Cardiac fibroblast (primary cell): Measurements from ENCODE around the gene ITGA7.

Source experiments
- DNase-seq, 2 donors: peaks; one replicate each; pipeline versions ENCODE4 v3.0.0 to v3.0.0-alpha.2; 2010; ENCODE audit warnings: low read depth in 2 of 2
- H3K4me3 ChIP-seq, 2 donors: replicated peaks in 1 of 2; 1 replicate in 1 of 2; 2 replicates in 1 of 2; pipeline ENCODE4 v1.5.1; 2011; ENCODE audit warnings: low read depth in 2 of 2, low read length in 2 of 2, mild to moderate bottlenecking in 2 of 2, moderate library complexity in 1 of 2
- TF ChIP-seq, protein P1 (sequence below): IDR thresholded peaks from one replicate; pipeline ENCODE4 v1.5.1; 2011; ENCODE audit warnings: low read depth, mild to moderate bottlenecking, low read length, inconsistent platforms

ITGA7 gene

DNA sequence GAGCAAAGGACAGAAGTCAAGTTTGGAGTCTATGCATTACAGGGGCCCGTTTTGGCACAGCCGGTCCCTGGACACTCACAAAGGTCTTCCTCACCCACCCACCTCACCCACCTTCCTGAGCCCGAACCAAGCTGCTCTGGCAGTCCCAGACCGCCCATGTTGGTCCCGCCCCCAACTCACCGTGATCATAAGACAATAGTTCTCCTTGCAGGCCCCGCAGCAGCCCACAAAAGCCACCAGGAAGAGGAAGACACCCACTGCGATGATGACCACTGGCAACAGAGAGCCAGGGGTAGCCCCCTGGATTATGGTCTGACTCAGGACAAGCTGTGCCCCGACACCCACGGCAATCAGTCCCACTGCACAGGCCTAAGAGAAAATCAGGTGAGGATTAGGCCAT, 19.3 kb upstream of the ITGA7 start:
- TF ChIP-seq, protein P1, sequence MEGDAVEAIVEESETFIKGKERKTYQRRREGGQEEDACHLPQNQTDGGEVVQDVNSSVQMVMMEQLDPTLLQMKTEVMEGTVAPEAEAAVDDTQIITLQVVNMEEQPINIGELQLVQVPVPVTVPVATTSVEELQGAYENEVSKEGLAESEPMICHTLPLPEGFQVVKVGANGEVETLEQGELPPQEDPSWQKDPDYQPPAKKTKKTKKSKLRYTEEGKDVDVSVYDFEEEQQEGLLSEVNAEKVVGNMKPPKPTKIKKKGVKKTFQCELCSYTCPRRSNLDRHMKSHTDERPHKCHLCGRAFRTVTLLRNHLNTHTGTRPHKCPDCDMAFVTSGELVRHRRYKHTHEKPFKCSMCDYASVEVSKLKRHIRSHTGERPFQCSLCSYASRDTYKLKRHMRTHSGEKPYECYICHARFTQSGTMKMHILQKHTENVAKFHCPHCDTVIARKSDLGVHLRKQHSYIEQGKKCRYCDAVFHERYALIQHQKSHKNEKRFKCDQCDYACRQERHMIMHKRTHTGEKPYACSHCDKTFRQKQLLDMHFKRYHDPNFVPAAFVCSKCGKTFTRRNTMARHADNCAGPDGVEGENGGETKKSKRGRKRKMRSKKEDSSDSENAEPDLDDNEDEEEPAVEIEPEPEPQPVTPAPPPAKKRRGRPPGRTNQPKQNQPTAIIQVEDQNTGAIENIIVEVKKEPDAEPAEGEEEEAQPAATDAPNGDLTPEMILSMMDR, result no peak
- no peak for DNase-seq
- peak overlapping the region; percentile 83 to 94 for H3K4me3 ChIP-seq

DNA sequence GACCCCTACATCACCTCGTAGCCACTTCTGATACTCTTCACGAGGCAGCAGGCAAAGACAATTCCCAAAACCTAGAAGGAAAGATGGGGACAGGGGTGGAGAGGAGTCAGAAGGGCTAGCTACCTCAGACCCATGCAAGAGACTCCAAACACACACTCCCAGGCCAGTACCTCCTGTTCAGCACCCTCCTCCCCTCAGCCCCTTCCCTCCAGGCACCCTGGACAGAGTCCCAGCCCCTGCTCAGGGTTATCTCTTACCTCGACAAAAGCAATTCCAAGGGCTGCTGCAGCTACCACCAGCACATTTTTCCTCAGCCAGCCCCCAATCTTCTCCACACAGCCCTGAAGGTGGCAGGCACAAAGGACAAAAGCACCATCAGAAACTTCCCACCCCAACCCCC, 17.9 kb upstream of the ITGA7 start:
- DNase-seq, result no peak
- TF ChIP-seq, protein P1, result no peak
- no peak overlapping the region for H3K4me3 ChIP-seq

DNA sequence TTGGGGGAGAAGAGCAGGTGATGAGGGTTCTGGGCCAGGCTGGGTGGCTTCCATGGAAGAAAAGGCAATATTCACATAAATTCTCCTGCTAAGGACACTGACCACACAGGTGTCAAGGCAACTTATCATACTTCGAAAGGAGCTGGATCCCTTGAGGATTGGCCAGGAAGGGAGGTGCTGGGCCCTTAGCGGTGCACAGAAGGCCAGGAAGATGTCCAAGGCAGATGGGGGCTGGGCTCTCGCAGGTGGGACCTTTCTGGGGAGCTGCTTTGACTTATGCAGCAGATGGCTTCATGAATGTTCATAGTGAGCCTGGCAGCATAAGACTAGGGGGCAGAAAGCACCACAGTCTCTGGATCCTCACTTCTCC, 17.2 kb upstream of the ITGA7 start:
- TF ChIP-seq, protein P1, result no peak
- H3K4me3 ChIP-seq, result no peak overlapping the region

DNA sequence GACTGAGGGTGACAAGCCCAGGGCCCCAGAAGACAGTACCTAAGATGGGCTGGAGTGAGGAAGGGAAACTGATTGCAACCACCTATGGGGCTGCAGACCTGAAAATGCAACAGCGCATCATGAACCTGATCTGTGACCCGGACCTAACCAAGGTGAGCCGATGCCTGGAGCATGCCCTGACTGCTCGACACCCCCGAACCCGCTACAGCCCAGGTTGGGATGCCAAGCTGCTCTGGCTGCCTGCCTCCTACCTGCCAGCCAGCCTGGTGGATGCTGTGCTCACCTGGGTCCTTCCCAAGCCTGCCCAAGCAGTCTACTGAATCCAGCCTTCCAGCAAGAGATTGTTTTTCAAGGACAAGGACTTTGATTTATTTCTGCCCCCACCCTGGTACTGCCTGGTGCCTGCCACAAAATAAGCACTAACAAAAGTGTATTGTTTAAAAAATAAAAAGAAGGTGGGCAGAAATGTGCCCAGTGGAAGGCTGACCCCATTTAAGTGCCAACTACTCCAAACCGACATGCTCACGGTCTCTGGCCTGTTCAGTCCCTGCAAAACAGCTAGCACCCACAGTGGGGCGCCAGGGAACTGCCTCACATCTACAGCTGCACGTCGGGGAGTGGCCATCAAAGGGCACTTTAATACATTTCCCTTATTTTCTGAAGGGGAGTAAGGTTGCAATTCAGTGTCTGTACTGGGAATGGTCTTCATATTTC, 16.7 kb upstream of the ITGA7 start:
- DNase-seq, result peak; percentile 77 to 81
- TF ChIP-seq, protein P1, result peak; percentile 72
- H3K4me3 ChIP-seq, result no peak overlapping the region

More for the DNA sequence above, 17.2 kb upstream of the ITGA7 start:
- DNase-seq, result no peak

DNA sequence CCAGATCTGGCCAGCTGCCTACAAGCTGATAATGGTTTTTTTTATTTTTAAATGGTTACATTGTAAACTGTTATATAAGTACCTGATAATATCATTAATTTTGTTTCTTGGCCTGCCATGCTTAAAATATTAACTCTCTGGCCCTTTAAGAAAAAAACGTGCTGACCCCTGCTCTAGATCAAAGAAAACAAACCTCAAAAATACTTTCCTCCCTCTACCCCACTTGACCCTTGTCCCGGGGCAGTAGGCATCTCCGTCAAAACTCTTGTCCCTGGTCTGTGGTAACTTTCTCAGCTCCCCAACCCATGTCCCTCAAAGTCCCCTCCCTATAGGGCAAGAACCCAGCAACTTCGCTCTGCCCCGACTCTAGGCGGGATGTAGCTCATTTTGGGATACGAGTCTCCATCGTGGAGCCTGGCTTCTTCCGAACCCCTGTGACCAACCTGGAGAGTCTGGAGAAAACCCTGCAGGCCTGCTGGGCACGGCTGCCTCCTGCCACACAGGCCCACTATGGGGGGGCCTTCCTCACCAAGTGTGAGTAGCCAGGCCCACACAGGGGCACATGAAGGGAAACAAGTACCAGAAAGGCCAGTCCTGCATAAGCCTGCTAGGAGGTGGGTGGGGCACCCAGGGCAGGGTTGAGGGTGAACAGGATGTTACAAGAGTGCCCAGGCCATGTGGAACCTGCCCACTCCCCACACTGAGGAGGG, 16.0 kb upstream of the ITGA7 start:
- no peak for DNase-seq
- TF ChIP-seq, protein P1, result no peak
- no peak overlapping the region for H3K4me3 ChIP-seq

DNA sequence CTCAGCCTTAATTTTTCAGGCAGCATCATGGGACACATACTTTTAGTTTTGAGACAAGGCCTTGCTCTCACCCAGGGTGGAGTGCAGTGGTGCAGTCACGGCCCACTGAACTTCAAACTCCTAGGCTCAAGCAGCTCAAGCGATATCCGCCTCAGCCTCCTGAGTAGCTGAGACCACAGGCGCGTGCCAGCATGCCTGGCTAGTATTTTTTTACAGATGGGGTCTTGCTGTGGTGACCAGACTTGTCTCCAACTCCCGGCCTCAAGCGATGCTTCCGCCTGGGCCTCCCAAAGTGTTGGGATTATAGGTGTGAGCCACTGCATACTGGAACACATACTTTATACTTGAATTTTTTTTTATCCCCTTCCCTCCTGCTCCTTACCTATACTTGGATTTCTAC, 15.2 kb upstream of the ITGA7 start:
- H3K4me3 ChIP-seq, result no peak overlapping the region
- TF ChIP-seq, protein P1, result no peak
- DNase-seq, result no peak
